ENCODE results near the gene RAI1.

Gene RAI1

GRCh38 chr17:17851103-17852002 lies 170.1 kb downstream of the RAI1 start:
- FAIRE-seq (no peak), DNase-seq (ENCODE audit: insufficient read length, low spot score) (no peak)

DNA sequence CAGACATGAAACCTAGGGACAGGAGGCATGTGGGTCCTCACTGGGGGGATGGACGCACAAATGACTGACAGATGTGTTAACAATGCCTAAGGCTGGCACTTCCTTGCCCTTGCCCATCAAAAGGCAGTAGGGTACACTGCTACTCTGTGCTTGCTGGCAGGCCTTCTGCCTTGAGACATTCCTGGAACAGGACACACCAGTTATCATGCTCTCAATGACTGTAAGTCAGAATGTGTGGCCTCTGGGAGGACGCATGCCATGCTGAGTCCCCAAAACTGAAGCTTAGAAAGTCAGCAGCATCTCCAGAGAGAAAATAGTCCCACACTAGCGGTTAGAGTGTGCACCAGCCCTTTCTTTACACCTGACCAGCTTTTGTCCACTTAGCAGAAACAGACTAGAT lies 171.7 kb downstream of the RAI1 start:
- FAIRE-seq (no peak), DNase-seq (ENCODE audit: insufficient read length, low spot score) (no peak)

DNA sequence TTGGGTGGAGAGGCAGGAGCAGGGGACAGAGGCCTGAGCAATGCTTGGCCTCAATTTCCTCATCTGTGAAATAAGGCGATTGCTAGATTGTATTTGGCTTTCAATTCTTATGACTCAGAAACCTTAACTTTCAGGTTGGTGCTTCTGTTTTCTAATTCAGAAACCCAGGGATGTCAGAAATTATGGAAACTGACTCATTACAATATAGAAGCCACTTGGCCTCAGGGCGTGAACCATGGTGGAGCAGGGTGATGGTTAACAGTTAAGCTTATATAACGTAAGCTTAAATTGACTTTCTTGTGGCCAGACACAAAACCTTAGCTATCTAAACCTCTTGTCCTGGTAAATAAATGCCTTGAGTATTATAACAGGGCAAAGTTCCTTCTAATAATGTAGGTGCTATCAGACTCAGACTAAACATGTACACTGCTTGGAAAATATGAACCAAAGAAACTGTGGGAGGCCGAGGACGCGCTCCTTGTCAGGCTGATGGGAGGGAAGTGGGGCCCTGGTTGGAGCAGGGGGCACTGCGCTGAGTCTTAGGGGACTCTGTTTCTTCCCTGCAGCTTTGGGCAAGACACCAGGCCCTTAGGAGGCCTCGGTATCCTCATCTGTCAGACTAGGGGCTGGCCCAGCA lies 172.7 kb downstream of the RAI1 start:
- DNase-seq (ENCODE audit: insufficient read length, low spot score) (no peak), FAIRE-seq (no peak)

DNA sequence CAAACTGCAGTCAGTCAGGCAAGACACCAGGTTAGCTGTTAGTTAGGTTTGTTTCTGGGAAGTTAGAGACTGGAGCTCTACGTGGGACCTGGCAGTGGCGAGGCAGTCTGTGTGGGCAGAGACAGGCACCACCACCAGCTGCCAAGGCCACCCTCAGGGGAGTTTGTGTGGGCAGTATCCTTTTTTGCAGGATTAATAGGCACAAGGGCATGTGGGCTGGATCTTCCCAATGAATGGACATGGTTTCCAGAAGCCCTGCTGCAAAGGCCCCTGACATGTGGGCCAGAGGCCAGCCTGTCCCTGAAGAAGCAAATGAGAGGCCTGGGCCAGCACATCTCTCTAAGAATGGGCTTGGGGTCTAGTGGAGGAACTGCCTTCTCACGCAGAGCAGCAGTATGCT lies 174.7 kb downstream of the RAI1 start:
- FAIRE-seq, result no peak
- no peak for DNase-seq (ENCODE audit: insufficient read length, low spot score)

DNA sequence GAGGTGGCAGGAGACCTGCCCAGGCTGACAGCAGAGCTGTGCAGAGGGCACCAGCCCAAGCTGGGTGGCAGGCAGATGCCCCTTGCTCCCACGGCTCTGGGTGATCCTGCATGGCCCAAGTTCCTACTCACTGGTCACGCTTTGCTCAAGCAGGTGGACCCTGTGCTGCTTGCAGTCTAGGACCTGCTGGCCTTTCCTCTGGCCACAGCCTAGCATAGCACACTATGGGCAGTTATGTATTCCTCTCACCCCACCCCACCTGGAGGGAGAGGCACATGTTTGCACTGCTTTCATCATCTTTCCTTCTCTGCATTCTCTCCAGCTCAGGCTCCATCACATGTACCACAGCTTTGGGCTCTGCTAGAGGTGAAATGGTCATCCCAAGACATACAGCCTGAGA lies 175.1 kb downstream of the RAI1 start:
- DNase-seq (ENCODE audit: insufficient read length, low spot score), result no peak
- FAIRE-seq, result peak; percentile 74

GRCh38 chr17:17857496-17857895 lies 176.2 kb downstream of the RAI1 start:
- DNase-seq (ENCODE audit: insufficient read length, low spot score) (no peak), FAIRE-seq (no peak)

DNA sequence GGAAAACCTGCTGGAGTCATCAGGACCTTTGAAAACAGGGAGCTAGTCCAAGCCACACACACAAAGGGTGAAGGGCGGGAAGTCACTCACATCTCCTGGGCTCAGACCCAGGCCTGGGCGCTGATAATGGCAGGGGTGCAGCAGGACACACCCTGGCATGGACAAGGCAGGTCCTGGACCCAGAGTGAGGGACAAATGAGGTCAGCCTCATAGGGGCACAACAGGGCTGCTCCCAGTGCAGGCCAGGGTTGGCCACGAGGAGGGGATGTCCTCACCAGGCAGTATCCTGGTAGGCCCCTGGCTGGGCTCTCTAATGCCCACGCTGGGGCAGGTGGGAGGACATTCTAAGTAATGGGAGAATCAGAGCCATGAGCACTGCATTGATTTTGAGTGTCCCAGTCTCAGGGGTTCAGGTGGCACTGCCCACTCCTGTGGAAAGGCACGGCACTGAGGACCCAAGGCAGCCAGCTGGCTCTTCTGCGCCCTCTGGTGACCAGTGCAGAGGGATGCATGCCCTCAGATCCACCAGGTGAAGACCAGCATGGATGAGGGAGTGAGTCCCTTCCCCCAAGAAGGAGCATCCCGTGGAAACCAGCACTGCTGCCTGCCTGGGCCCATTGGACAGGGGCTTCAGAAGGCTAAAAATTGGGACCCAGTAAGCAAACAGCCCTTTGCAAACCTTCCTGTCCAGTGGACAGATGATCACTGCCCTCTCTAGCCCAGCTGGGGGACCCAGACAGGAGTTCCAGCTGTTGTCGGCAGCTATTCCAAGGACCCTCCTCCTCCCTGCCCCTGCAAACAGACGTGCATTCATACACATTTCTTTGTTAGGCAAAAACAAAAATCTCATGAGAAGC lies 178.9 kb downstream of the RAI1 start:
- DNase-seq (ENCODE audit: insufficient read length, low spot score), result peak; percentile 93
- FAIRE-seq, result peak; percentile 98

DNA sequence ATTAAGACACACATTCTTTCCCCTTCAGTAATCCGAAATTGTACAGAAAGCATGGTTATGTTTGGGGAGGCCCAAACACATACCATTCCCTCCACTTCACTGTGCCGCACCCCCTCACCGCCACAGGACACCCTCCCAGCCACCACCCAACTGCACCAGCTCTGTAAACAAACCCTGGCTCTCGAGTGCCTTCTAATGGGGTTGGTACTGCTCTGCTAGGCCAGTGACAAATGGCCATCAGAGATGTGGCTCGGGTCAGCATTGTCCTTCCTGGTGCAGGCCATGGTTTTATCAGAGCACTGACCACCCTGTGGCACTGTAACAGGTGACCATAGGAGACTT lies 179.5 kb downstream of the RAI1 start:
- DNase-seq (ENCODE audit: insufficient read length, low spot score) (no peak), FAIRE-seq (peak; percentile 26)
